ENCODE results near the gene CLEC3A.

DNA sequence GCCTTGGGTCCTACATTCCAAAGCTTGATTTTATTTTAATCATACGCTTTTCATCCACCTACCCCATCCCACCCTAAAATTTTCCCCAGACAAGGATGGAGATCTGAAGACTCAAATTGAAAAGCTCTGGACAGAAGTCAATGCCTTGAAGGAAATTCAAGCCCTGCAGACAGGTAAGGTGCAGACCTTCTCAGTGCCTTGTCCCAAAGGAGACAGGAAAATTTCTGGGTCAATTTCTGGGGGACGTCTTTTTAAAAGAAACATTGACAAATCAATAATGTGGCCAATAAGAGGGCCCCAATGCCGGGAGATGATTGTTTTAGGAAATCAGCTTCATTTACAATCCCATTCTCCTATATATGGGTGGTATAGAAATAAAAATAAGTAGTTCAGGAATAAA is 5.7 kb downstream of the CLEC3A start:
- TF ChIP-seq POLR2AphosphoS5 (IDR thresholded peaks at IDR 0.05; ENCODE audit: low read depth, low read length), result no peak
- TF ChIP-seq, protein P1, sequence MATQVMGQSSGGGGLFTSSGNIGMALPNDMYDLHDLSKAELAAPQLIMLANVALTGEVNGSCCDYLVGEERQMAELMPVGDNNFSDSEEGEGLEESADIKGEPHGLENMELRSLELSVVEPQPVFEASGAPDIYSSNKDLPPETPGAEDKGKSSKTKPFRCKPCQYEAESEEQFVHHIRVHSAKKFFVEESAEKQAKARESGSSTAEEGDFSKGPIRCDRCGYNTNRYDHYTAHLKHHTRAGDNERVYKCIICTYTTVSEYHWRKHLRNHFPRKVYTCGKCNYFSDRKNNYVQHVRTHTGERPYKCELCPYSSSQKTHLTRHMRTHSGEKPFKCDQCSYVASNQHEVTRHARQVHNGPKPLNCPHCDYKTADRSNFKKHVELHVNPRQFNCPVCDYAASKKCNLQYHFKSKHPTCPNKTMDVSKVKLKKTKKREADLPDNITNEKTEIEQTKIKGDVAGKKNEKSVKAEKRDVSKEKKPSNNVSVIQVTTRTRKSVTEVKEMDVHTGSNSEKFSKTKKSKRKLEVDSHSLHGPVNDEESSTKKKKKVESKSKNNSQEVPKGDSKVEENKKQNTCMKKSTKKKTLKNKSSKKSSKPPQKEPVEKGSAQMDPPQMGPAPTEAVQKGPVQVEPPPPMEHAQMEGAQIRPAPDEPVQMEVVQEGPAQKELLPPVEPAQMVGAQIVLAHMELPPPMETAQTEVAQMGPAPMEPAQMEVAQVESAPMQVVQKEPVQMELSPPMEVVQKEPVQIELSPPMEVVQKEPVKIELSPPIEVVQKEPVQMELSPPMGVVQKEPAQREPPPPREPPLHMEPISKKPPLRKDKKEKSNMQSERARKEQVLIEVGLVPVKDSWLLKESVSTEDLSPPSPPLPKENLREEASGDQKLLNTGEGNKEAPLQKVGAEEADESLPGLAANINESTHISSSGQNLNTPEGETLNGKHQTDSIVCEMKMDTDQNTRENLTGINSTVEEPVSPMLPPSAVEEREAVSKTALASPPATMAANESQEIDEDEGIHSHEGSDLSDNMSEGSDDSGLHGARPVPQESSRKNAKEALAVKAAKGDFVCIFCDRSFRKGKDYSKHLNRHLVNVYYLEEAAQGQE (IDR thresholded peaks at IDR 0.05; ENCODE audit: insufficient read depth in 1 of 2, low read depth in 2 of 2, low read length in 2 of 2), result no peak
- no peak for TF ChIP-seq TAF1 (IDR thresholded peaks at IDR 0.05; ENCODE audit: borderline replicate concordance, insufficient read depth, low read length)
